ENCODE data around the gene SMPDL3A. TPM values are rescaled to one million over a fixed set of nuclear protein-coding genes. Genes with fewer than 3 reads are reported as not detected.
A peak's percentile ranks its signal among the peaks of the same experiment; 100 is the strongest.

The SMPDL3A gene
- total and polyA plus RNA-seq, 2 of the 8 experiments (the other 6 are each of a cell fraction or from before 2014, with no cell fraction given) = 3.5 to 3.9 TPM

- no peak for DNase-seq (ENCODE audit: low read depth in 1 of 2, low spot score in 2 of 2)
Observed at GRCh38 chr6:122788663-122789181, 336 bp upstream of the SMPDL3A start.

More at GRCh38 chr6:122788663-122789181, 336 bp upstream of the SMPDL3A start:
- Histone ChIP-seq H2AFZ (ENCODE audit: low read length) (peak overlapping the region; percentile 96), H3K79me2 (ENCODE audit: control insufficient read depth in 1 of 2, insufficient read depth in 2 of 2, low read length in 2 of 2) (no peaks in the 10 kb centered on the region), H2BK12ac (ENCODE audit: low read depth, low read length) (peak overlapping the region; percentile 40; the same call in 1 of the 2 replicates), H4K8ac (ENCODE audit: extremely low read depth, insufficient read depth, low read length) (peak overlapping the region; percentile 93; the same call in 1 of the 2 replicates), H3K4me2 (ENCODE audit: insufficient read depth in 1 of 2, low read depth in 2 of 2, low read length in 2 of 2) (peak overlapping the region; percentile 96 to 99), H3K56ac (replicated peaks; ENCODE audit: insufficient read length, low read depth, low read length) (no peak overlapping the region), H2BK20ac (ENCODE audit: low read length) (no peak overlapping the region), H3K23ac (ENCODE audit: insufficient read length) (no peak overlapping the region), H3K18ac (ENCODE audit: extremely low read depth, low read length) (peak overlapping the region; percentile 96; the same call in 1 of the 2 replicates), H3K4me1 (replicated peaks in 1 of 4; ENCODE audit: control insufficient read depth in 3 of 4, insufficient read depth in 4 of 4, low read length in 3 of 4) (peaks cover 3 to 24% (median 13%) of the 10 kb centered on the region in 4 experiments; a peak in 6 of 7 replicates), H4K20me1 (replicated peaks in 1 of 2; ENCODE audit: control insufficient read depth in 1 of 2, insufficient read depth in 2 of 2, low read length in 2 of 2) (no peaks in the 10 kb centered on the region), H2BK5ac (ENCODE audit: low read depth, low read length) (peak overlapping the region; percentile 92; the same call in 1 of the 2 replicates), H4K91ac (replicated peaks; ENCODE audit: insufficient read length, low read length) (peak overlapping the region; percentile 2), H3K27me3 (replicated peaks in 1 of 4; ENCODE audit: control insufficient read depth in 3 of 4, extremely low read depth in 1 of 4, insufficient read depth in 3 of 4, low read length in 3 of 4) (no peaks in the 10 kb centered on the region; a peak in 2 of 7 replicates), H4K5ac (ENCODE audit: insufficient read length, low read depth, low read length) (peak overlapping the region; percentile 26), H3K9ac (replicated peaks in 1 of 4; ENCODE audit: extremely low read depth in 1 of 4, low read depth in 3 of 4, low read length in 3 of 4) (peak overlapping the region; percentile 76 to 80 (median 77)), H3K4me3 (ENCODE audit: extremely low read depth in 1 of 4, insufficient read depth in 2 of 4, low read depth in 3 of 4, low read length in 4 of 4) (peak overlapping the region; percentile 72 to 86 (median 80)), H3K4ac (replicated peaks; ENCODE audit: insufficient read length, low read depth, low read length) (no peak overlapping the region), H3K14ac (ENCODE audit: insufficient read length) (no peak overlapping the region), H3K9me3 (ENCODE audit: insufficient read depth in 2 of 2, low read depth in 1 of 2, low read length in 1 of 2) (no peaks in the 10 kb centered on the region), H2BK15ac (ENCODE audit: low read length) (no peak overlapping the region; the same call in 1 of the 2 replicates), H3K36me3 (ENCODE audit: control insufficient read depth in 2 of 4, insufficient read depth in 4 of 4, low read length in 3 of 4) (no peaks in the 10 kb centered on the region), H3K79me1 (ENCODE audit: low read depth, low read length) (no peaks in the 10 kb centered on the region), H2BK120ac (replicated peaks; ENCODE audit: low read depth, low read length) (no peak overlapping the region), H3K27ac (ENCODE audit: low read depth, low read length) (peak overlapping the region; percentile 60; the same call in 1 of the 2 replicates), H3K23me2 (ENCODE audit: low read depth, low read length) (peaks cover 12% of the 10 kb centered on the region; the same call in 1 of the 2 replicates), H2AK5ac (ENCODE audit: low read depth, low read length) (no peak overlapping the region)
- FAIRE-seq = peak; percentile 13
- TF ChIP-seq GTF2F1 (IDR thresholded peaks at IDR 0.05; ENCODE audit: borderline replicate concordance, low read depth, low read length) = no peak
- 0 out of 2 replicates have a peak, but pooled peaks have one; percentile 22 for TF ChIP-seq SP1 (IDR thresholded peaks at IDR 0.05; ENCODE audit: low read depth, low read length)
- 7% methylated on average over 10 of the region's 10 CpGs; no CpG with 5 or more reads in 1 of the 2 experiments for WGBS, 2 experiments (ENCODE audit: extremely low coverage in 1 of 2, insufficient coverage in 1 of 2, insufficient read length in 1 of 2, insufficient replicate concordance in 2 of 2, low coverage in 1 of 2, low lambda C conversion rate in 2 of 2, missing lambda C conversion rate in 1 of 2)
- CTCF ChIA-PET (ENCODE audit: partially characterized antibody) = interaction anchor here (1.0 to 12.0 kb wide), 13 partner anchors 10 to 317 kb away, joined by 3 to 62 read pairs (median 5); partner anchors contain the start of genes FABP7 and SERINC1
- POLR2A ChIA-PET (ENCODE audit: partially characterized antibody) = interaction anchor here (0.6 to 1.9 kb wide), 5 partner anchors 9 to 51 kb away, joined by 3 to 6 read pairs (median 4); partner anchors contain the start of gene FABP7

Measured in H1 (cell line).